H1 (cell line): ENCODE measurements around the gene DHRS12. TPM values are rescaled to one million over a fixed set of nuclear protein-coding genes. Genes with fewer than 3 reads are reported as not detected.

Source experiments
- CTCF ChIA-PET: fragments of 300-600 bp; sonication (Branson Sonifier 250); formaldehyde crosslinking; loops from one replicate; lab custom pipeline; 2021; ENCODE audit not compliant: partially characterized antibody; lab: Charles Lee
- POLR2A ChIA-PET: fragments of 300-600 bp; sonication (Branson Sonifier 250); formaldehyde crosslinking; loops from one replicate; lab custom pipeline; 2021; ENCODE audit warnings: inconsistent platforms; ENCODE audit not compliant: partially characterized antibody; lab: Charles Lee
- DNase-seq, 2 experiments: peaks; one replicate each; pipeline versions ENCODE4 v3.0.0 to v3.0.0-alpha.2; 2010 to 2022; ENCODE audit warnings: low spot score in 2 of 2, low read depth in 1 of 2, mixed read lengths in 1 of 2
- FAIRE-seq: peaks from 2 replicates; lab custom pipeline; 2011; peaks lifted over from hg19 to GRCh38; lab: Jason Lieb, UNC
- H2AFZ ChIP-seq: 2 replicates; pipeline ENCODE4 v1.8.1; 2012; ENCODE audit warnings: low read length, inconsistent platforms
- H2AK5ac ChIP-seq: 2 replicates; pipeline ENCODE4 v1.6.1; 2013; ENCODE audit warnings: low read depth, low read length
- H2BK120ac ChIP-seq: replicated peaks from 2 replicates; pipeline ENCODE3; 2013; ENCODE audit warnings: low read depth, low read length, inconsistent platforms
- H2BK12ac ChIP-seq: 2 replicates; pipeline ENCODE4 v1.6.1; 2013; ENCODE audit warnings: low read depth, low read length
- H2BK15ac ChIP-seq: 2 replicates; pipeline ENCODE4 v1.6.1; 2013; ENCODE audit warnings: low read length
- H2BK20ac ChIP-seq: 2 replicates; pipeline ENCODE4 v1.6.1; 2013; ENCODE audit warnings: low read length
- H2BK5ac ChIP-seq: 2 replicates; pipeline ENCODE4 v1.6.1; 2013; ENCODE audit warnings: low read depth, low read length
- H3K14ac ChIP-seq: 2 replicates; pipeline ENCODE4 v1.6.1; 2013; ENCODE audit warnings: inconsistent platforms; ENCODE audit not compliant: insufficient read length
- H3K18ac ChIP-seq: 2 replicates; pipeline ENCODE4 v1.6.1; 2013; ENCODE audit warnings: low read length; ENCODE audit errors: extremely low read depth
- H3K23ac ChIP-seq: 2 replicates; pipeline ENCODE4 v1.6.1; 2013; ENCODE audit warnings: inconsistent platforms; ENCODE audit not compliant: insufficient read length
- H3K23me2 ChIP-seq: 2 replicates; pipeline ENCODE4 v1.6.1; 2013; ENCODE audit warnings: low read depth, low read length
- H3K27ac ChIP-seq: 2 replicates; pipeline ENCODE4 v1.6.1; 2011; ENCODE audit warnings: low read depth, low read length, inconsistent platforms
- H3K27me3 ChIP-seq, 4 experiments: replicated peaks in 1 of 4; 1 replicate in 1 of 4; 2 replicates in 3 of 4; pipeline versions ENCODE4 v1.6.1 to v1.8.1; 2011 to 2013; ENCODE audit warnings: low read length in 3 of 4, mild to moderate bottlenecking in 3 of 4, inconsistent platforms in 2 of 4, mixed read lengths in 2 of 4, moderate library complexity in 1 of 4; ENCODE audit not compliant: control insufficient read depth in 3 of 4, insufficient read depth in 3 of 4; ENCODE audit errors: extremely low read depth in 1 of 4
- H3K36me3 ChIP-seq, 4 experiments: 2 replicates each; pipeline versions ENCODE4 v1.6.1 to v1.8.1; 2011 to 2013; ENCODE audit warnings: mild to moderate bottlenecking in 4 of 4, low read length in 3 of 4, moderate library complexity in 2 of 4, control low read depth in 1 of 4, inconsistent platforms in 1 of 4; ENCODE audit not compliant: insufficient read depth in 4 of 4, control insufficient read depth in 2 of 4
- H3K4ac ChIP-seq: replicated peaks from 2 replicates; pipeline ENCODE3; 2013; ENCODE audit warnings: low read length, low read depth, mixed read lengths, inconsistent platforms; ENCODE audit not compliant: insufficient read length
- H3K4me1 ChIP-seq, 4 experiments: replicated peaks in 1 of 4; 1 replicate in 1 of 4; 2 replicates in 3 of 4; pipeline versions ENCODE4 v1.6.1 to v1.8.1; 2011 to 2013; ENCODE audit warnings: low read length in 3 of 4, inconsistent platforms in 2 of 4, mixed read lengths in 1 of 4; ENCODE audit not compliant: insufficient read depth in 4 of 4, control insufficient read depth in 3 of 4
- H3K4me2 ChIP-seq, 2 experiments: 2 replicates each; pipeline versions ENCODE4 v1.6.1 to v1.8.1; 2011 to 2013; ENCODE audit warnings: low read depth in 2 of 2, low read length in 2 of 2, control low read depth in 1 of 2, inconsistent platforms in 1 of 2, mild to moderate bottlenecking in 1 of 2; ENCODE audit not compliant: insufficient read depth in 1 of 2
- H3K4me3 ChIP-seq, 4 experiments: fragments of 200-600, 300-600 bp in 1 of 4; sonication (generic), shearing (Covaris generic), sonication (Bioruptor Twin) in 1 of 4; 2 replicates each; pipeline versions ENCODE4 v1.5.1 to v1.8.1; 2011 to 2016; ENCODE audit warnings: low read length in 4 of 4, low read depth in 3 of 4, control low read depth in 2 of 4, inconsistent platforms in 2 of 4, mild to moderate bottlenecking in 2 of 4, mixed read lengths in 1 of 4, moderate library complexity in 1 of 4; ENCODE audit not compliant: insufficient read depth in 2 of 4; ENCODE audit errors: extremely low read depth in 1 of 4
- H3K56ac ChIP-seq: replicated peaks from 2 replicates; pipeline ENCODE3; 2013; ENCODE audit warnings: low read depth, mild to moderate bottlenecking, mixed read lengths, low read length, inconsistent platforms; ENCODE audit not compliant: insufficient read length
- H3K79me1 ChIP-seq: 2 replicates; pipeline ENCODE4 v1.6.1; 2013; ENCODE audit warnings: low read depth, low read length, control low read depth
- H3K79me2 ChIP-seq, 2 experiments: 2 replicates each; pipeline versions ENCODE4 v1.6.1 to v1.8.1; 2012 to 2013; ENCODE audit warnings: low read length in 2 of 2, mild to moderate bottlenecking in 2 of 2, inconsistent platforms in 1 of 2; ENCODE audit not compliant: insufficient read depth in 2 of 2, control insufficient read depth in 1 of 2
- H3K9ac ChIP-seq, 4 experiments: replicated peaks in 1 of 4; 1 replicate in 1 of 4; 2 replicates in 3 of 4; pipeline versions ENCODE4 v1.6.1 to v1.8.1; 2011 to 2013; ENCODE audit warnings: low read depth in 3 of 4, low read length in 3 of 4, control low read depth in 2 of 4, mild to moderate bottlenecking in 2 of 4, moderate library complexity in 2 of 4, inconsistent platforms in 1 of 4; ENCODE audit errors: extremely low read depth in 1 of 4
- H3K9me3 ChIP-seq, 2 experiments: 2 replicates each; pipeline versions ENCODE4 v1.6.1 to v1.8.1; 2012 to 2013; ENCODE audit warnings: mild to moderate bottlenecking in 2 of 2, moderate library complexity in 2 of 2, control low read depth in 1 of 2, inconsistent platforms in 1 of 2, low read depth in 1 of 2, low read length in 1 of 2, mixed read lengths in 1 of 2; ENCODE audit not compliant: insufficient read depth in 2 of 2
- H4K20me1 ChIP-seq, 2 experiments: replicated peaks in 1 of 2; 2 replicates each; pipeline versions ENCODE3 to v1.8.1; 2011 to 2013; ENCODE audit warnings: inconsistent platforms in 2 of 2, low read length in 2 of 2, mild to moderate bottlenecking in 1 of 2; ENCODE audit not compliant: insufficient read depth in 2 of 2, control insufficient read depth in 1 of 2
- H4K5ac ChIP-seq: 2 replicates; pipeline ENCODE4 v1.6.1; 2013; ENCODE audit warnings: low read length, low read depth, mixed read lengths, inconsistent platforms; ENCODE audit not compliant: insufficient read length
- H4K8ac ChIP-seq: 2 replicates; pipeline ENCODE4 v1.8.0; 2013; ENCODE audit warnings: mild to moderate bottlenecking, moderate library complexity, low read length, inconsistent platforms; ENCODE audit not compliant: insufficient read depth; ENCODE audit errors: extremely low read depth
- H4K91ac ChIP-seq: replicated peaks from 2 replicates; pipeline ENCODE3; 2013; ENCODE audit warnings: low read length, mixed read lengths, inconsistent platforms; ENCODE audit not compliant: insufficient read length
- CREB1 ChIP-seq: IDR thresholded peaks from 2 replicates; pipeline ENCODE4 v1.6.1; 2012; ENCODE audit warnings: inconsistent platforms
- MAFK ChIP-seq: IDR thresholded peaks from 2 replicates; pipeline ENCODE4 v1.6.1; 2012; ENCODE audit warnings: low read depth, mild to moderate bottlenecking, improper control_type of control experiment, low read length
- SUZ12 ChIP-seq: fragments of 200-600 bp; sonication (generic); IDR thresholded peaks from 2 replicates; pipeline ENCODE4 v1.6.1; 2012; ENCODE audit warnings: mild to moderate bottlenecking, inconsistent platforms, low read length, moderate library complexity, mixed read lengths
- WGBS, 2 experiments: shearing (Covaris generic) in 1 of 2; methylation state at CpG; one replicate each; pipeline versions ENCODE4 v1.1.6 to v1.1.7; 2013 to 2015; ENCODE audit warnings: low lambda C conversion rate in 2 of 2, mixed read lengths in 2 of 2, inconsistent platforms in 1 of 2, low coverage in 1 of 2, missing lambda C conversion rate in 1 of 2; ENCODE audit not compliant: insufficient replicate concordance in 2 of 2, insufficient coverage in 1 of 2, insufficient read length in 1 of 2; ENCODE audit errors: extremely low coverage in 1 of 2, missing lambda C conversion rate in 1 of 2; 5-methylcytosine and 5-hydroxymethylcytosine counted together
- polyA plus RNA-seq, 7 experiments: library from polyadenylated mRNA; depleted of rRNA in 3 of 7; stranded (reverse) in 5 of 7; unstranded in 2 of 7; fragments of >200 nt in 5 of 7; fragments of 200-250 nt in 2 of 7; gene quantifications; 1 replicate in 5 of 7; 2 replicates in 1 of 7; 4 replicates in 1 of 7; pipeline versions ENCODE4 v1.2.1 to v1.2.3, GENCODE V29; 2011 to 2013; ENCODE audit warnings: missing spikeins in 2 of 7, mixed read lengths in 2 of 7
- total RNA-seq: library from RNA; stranded (reverse); fragmentation: NEBNext Ultra II Directional; extraction: Animal tissue kit (Norgen Biotek cat#: 25700); gene quantifications from 2 replicates; pipeline ENCODE4 v1.2.1, GENCODE V29; 2021

Gene DHRS12
- total and polyA plus RNA-seq, 2 of the 8 experiments (the other 6 are each of a cell fraction or from before 2014, with no cell fraction given), result 8.7 TPM

DNA sequence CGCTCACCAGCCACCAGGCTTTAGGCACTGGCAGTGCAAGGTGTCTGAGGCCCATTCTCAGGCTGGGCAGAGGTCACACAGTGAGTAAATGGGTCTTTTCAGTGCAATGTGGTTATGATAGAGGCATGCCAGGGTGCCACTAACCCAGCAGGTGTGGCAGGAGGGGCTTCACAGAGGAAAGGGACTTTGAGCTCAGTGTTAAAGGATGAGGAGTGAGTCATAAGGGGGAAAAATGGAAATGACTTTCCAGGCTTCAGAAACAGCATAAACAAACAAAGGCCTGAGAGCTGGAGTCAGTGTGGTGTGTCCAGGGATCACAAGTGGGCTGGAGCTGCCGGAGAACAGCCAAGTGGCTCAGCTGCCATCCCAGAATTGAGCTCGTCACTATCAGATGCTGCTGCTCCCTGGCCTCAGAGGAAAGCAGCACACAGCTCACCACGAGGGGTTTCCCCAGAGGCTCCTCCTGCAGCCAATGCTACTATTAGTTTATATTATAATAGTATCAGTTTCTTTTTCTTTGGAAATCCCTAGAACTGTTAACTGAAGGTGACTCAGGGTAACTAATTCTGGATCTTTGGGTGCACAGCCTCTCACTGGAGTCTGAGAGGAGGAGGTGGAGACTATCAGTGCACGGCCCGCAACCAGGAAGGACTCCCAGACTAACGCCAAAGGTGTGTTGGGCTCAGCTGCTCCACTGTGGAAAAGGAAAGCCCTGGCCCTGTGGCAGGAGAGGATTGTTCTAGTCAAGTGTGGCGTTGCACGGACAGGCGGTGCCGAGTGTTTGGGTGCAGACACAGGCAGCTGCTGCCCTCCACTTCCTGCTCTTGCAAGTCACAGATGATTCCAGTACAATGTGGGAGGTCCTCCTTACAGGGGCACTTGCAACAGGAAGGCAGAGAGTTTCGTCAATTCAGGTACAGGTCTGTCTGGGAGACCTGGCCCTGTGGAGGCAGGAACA is 39.5 kb downstream of the DHRS12 start:
- H3K56ac ChIP-seq, result no peak overlapping the region
- no peaks in the 10 kb centered on the region; the same call in 1 of the 2 replicates for H3K79me1 ChIP-seq
- no peaks in the 10 kb centered on the region for H3K79me2 ChIP-seq
- TF ChIP-seq SUZ12 (no peak), CREB1 (no peak), MAFK (no peak)
- H2BK20ac ChIP-seq, result no peak overlapping the region
- H2AFZ ChIP-seq, result no peak overlapping the region
- no peak overlapping the region for H3K9ac ChIP-seq
- H2BK120ac ChIP-seq, result no peak overlapping the region
- H3K4me2 ChIP-seq, result no peak overlapping the region
- H2BK12ac ChIP-seq, result no peak overlapping the region
- no peak overlapping the region for H2AK5ac ChIP-seq
- no peak overlapping the region for H3K23ac ChIP-seq
- WGBS, 2 experiments, result 91% methylated on average over 12 of the region's 12 CpGs; no CpG with 5 or more reads in 1 of the 2 experiments
- peaks cover 2 to 19% (median 6%) of the 10 kb centered on the region in 4 experiments; a peak in 6 of 8 replicates for H3K36me3 ChIP-seq
- no peak overlapping the region for H3K18ac ChIP-seq
- H3K4me3 ChIP-seq, result no peak overlapping the region
- H3K23me2 ChIP-seq, result no peaks in the 10 kb centered on the region
- no peak for FAIRE-seq
- H3K4me1 ChIP-seq, result peaks cover 7 to 10% (median 9%) of the 10 kb centered on the region in 4 experiments
- no peak overlapping the region for H2BK15ac ChIP-seq
- H4K91ac ChIP-seq, result no peak overlapping the region
- H3K9me3 ChIP-seq, result no peaks in the 10 kb centered on the region
- POLR2A ChIA-PET, result interaction anchor here (0.8 kb wide), 1 partner anchor 8 kb away, joined by 3 read pairs; no protein-coding TSS in a partner anchor
- CTCF ChIA-PET, result interaction anchor here (1.1 to 1.7 kb wide), 6 partner anchors 7 to 330 kb away, joined by 4 to 6 read pairs (median 4); partner anchors contain the start of gene TMEM272
- H2BK5ac ChIP-seq, result no peak overlapping the region; the same call in 1 of the 2 replicates
- H3K27ac ChIP-seq, result no peak overlapping the region
- peaks cover 0 to 3% of the 10 kb centered on the region in 2 experiments for H4K20me1 ChIP-seq
- no peak overlapping the region for H4K8ac ChIP-seq
- no peak for DNase-seq
- no peak overlapping the region for H3K4ac ChIP-seq
- H3K27me3 ChIP-seq, result no peaks in the 10 kb centered on the region
- no peak overlapping the region for H4K5ac ChIP-seq
- no peak overlapping the region for H3K14ac ChIP-seq
